GM18519 (cell line): Measurements from ENCODE around the gene SPACA4.

Experiments
- ATAC-seq: cut with Tn5 transposase; IDR thresholded peaks from one replicate; pipeline ENCODE4 v1.9.1; 2021; ENCODE audit warnings: mild to moderate bottlenecking, moderate library complexity; ENCODE audit not compliant: unreplicated experiment, low FRiP score

The SPACA4 gene

DNA sequence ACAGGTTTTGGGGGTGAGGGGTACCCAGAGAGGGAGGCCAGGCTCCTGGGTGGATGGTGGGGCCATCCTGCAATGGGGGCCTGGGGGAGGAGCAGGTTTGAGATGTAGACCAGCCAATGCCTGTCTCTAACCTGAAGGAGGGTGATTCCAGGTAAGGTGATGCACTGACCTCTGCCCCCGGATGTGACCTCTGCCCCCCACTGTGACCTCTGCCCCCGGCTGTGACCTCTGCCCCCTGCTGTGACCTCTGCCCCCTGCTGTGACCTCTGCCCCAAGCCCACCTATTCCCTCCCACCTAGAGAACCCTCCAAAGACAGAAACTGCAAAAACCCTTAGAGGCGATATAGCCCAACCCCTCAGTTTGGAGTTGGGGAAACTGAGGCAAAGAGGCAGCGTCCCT lies 10.3 kb upstream of the SPACA4 start:
- no peak for ATAC-seq

DNA sequence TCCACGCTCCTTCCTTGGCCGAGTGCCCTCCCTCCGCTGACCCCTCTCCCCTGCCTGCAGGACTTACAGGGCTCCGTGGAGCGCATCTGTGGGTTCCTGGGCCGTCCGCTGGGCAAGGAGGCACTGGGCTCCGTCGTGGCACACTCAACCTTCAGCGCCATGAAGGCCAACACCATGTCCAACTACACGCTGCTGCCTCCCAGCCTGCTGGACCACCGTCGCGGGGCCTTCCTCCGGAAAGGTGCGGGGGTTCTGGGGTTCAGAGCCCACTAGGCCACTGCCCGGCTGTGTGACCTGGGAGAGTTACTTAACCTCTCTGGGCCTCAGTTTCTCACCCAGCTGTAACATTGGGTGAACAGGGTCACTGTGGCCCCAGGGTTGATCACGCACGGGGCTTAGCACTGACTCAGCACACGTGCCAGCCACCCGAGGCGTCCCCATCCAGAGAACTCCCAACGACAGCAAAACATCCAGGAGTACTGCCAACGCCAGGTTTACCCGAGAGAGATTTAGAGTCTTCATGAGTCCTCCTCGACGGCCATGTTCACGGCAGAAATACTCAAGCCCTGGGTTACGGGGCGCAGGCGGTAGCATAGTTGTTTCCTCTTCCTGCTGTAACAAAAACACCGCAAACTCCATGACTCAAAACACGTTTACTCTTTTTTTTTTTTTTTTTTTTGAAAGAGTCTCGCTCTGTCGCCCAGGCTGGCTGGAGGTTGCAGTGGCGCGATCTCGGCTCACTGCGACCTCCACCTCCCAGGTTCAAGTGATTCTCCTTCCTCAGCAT lies 9.7 kb upstream of the SPACA4 start:
- ATAC-seq, result no peak

DNA sequence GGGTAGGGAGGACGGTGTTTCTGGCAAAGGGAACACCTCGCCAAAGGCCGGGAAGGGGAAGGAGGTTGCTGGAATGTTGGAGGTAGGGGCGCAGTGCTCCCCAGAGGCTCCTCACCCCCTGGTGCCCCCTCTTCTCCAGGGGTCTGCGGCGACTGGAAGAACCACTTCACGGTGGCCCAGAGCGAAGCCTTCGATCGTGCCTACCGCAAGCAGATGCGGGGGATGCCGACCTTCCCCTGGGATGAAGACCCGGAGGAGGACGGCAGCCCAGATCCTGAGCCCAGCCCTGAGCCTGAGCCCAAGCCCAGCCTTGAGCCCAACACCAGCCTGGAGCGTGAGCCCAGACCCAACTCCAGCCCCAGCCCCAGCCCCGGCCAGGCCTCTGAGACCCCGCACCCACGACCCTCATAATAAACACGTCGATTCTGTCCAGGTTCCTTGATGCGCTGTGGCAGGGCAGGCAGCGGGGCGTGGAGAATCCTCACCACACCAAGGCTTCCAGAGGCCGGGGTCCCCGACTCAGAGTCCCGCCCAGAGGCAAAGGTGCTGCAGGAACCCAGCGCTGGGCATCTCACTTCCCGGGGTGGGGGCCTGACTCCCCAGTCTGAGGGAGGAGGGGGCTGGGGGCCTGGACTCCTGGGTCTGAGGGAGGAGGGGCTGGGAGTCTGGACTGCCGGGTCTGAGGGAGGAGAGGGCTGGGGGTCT lies 7.4 kb upstream of the SPACA4 start:
- ATAC-seq, result no peak

DNA sequence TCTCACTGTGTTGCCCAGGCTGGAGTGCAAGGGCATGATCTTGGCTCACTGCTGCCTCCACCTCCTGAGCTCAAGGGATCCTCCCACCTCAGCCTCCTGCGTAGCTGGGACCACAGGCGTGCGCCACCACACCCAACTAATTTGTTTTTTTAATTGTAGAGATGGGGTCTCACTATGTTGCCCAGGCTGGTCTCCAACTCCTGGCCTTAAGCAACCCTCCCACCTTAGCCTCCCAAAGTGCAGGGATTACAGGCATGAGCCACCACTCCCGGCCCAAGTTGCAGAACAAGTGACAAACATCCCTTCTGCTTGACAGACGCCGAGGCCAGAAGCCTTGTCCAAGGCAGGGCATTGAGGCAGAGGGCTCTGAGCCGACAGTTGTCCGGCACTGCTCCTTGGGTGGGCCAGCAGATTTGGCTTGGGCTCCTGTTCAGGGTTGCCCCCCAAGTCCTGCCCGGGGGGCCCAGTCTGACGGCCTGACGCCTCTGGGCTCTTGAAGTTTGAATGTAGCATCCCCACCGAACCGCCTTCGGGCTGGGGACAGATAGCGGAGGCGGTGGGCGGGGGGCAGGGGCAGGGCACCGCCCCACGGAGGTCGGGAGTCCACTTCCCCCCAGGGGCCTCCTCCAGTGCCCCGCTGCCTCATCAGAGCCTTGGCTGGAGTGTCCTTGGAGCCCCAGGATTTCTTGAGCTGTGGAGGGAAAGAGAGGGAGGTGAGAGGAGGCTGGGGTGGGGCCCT lies 5.7 kb upstream of the SPACA4 start:
- ATAC-seq, result no peak

- no peak for ATAC-seq
These were observed 3.5 kb upstream of the SPACA4 start for GRCh38 chr19:48603001-48603400.

DNA sequence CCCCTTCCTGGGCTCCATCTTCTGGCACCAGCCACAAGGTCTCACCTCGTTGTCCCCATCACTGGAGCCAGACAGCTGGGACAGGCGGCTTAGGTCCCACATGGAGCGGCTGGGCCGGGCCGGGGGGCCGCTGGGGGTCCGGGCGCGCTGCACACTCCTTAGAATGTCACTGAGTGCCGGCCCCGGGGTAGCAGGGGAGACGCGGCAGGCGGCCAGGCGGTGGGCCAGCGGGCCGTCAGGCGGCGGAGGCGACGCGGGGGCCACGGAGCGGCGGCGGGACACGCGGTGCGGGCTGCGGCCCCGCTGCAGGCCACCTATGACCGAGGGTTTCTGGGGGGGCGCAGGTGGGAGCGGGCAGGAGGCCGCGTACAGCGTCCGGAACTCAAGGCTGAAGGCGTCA lies 3.1 kb upstream of the SPACA4 start:
- no peak for ATAC-seq

DNA sequence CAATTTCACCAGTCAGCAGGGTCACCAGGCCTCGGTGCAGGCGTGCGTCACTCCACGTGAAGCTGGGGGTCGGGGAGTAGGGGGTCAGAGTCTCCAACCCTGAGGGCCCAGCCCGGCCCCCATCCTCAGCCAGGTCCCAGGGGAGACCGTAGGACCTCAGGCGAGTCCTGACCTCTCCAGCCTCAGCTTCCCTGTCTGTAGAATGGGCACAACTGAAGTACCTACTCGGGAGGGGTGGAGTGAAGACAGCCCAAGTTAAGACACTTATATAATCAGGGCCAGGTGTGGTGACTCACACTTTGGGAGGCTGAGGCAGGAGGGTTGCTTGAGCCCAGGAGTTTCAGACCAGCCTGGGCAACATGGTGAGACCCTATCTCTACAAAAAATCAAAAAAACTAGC lies 2.7 kb upstream of the SPACA4 start:
- ATAC-seq, result no peak

DNA sequence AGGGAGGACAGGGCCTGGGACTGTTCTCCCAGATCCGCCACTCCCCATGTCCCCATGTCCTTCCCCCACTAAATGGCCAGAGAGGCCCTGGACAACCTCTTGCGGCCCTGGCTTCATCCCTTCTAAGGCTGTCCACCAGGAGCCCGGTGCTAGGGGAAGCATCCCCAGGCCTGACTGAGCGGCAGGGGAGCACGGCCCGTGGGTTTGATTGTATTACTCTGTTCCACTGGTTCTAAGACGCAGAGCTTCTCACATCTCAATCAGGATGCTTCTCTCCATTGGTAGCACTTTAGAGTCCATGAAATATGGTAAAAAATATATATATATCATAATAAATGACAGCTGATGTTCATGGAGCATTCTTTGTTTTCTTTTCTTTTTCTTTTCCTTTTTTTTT lies 815 bp downstream of the SPACA4 start:
- ATAC-seq, result no peak

DNA sequence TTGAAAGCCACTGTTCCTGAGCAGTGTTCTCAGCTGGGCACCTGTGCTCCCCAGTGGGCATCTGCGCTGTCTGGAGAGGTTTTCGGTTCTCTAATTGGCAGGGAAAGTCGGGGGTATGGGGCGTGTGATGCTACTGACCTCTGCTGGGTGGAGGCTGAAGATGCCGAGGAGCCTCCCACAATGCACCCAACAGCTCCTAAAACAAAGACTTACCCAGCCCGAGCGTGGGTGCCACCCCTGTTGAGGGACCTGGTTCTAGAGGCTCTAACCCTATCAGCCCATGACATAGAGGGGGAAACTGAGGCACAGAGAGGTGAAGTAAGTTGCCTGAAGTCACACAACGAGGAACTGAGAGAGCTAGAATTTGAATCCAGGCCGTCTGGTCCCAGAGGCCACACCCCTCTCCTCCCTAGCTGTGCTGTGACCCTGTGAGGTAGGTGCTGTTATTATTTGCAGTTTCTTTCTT lies 2.3 kb downstream of the SPACA4 start:
- no peak for ATAC-seq

- ATAC-seq, result no peak
These were observed 3.1 kb downstream of the SPACA4 start for GRCh38 chr19:48609571-48610108.

- ATAC-seq, result no peak
These were observed 5.3 kb downstream of the SPACA4 start for GRCh38 chr19:48611872-48612271.

GRCh38 chr19:48613024-48613851 lies 6.7 kb downstream of the SPACA4 start:
- ATAC-seq, result no peak

- no peak for ATAC-seq
These were observed 7.4 kb downstream of the SPACA4 start for GRCh38 chr19:48613852-48614435.

DNA sequence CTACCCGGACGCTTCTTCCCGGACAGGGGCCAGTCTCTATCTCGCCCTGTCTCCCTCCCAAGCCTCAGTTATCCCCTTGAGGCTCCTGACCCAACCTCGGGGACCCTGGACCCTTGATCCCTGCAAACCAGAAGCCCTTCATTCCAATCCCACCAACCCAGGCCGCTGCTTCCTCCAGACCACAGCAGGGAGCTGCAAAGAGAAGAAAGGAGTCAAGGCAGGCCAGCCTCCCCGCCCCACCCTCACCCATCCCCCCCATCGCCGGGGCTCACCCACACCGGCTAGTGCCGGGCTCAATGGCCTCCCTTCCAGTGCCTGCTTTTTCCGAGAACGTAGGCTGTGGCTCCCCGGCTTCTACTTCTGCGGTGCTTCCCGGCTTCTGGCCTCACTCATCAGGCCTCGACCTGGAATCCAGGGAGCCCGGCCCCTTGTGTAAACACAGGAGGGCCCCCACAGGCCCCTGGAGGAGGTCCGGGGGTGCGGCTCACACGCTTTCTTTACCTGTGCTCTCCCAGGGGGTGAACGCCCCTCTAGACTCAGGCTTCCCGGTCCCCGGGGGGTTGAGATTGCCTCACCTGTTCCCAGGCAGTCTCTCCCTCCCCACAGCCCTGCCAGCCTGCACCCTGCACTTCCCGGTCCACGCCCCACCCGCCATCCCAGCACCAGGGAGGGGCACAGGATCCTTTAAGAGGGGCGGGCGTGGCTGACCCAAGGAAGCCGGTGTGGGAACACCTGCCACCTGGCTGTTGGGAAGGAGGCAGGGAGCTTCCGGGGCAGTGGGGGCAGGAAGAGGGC lies 8.1 kb downstream of the SPACA4 start, which contains the start of gene FAM83E:
Gene FAM83E, minus strand, starts transcription at position 641 of the 795 bp plus-strand sequence. CDS start 1,704 bp downstream, outside the sequence.
- ATAC-seq, result no peak

DNA sequence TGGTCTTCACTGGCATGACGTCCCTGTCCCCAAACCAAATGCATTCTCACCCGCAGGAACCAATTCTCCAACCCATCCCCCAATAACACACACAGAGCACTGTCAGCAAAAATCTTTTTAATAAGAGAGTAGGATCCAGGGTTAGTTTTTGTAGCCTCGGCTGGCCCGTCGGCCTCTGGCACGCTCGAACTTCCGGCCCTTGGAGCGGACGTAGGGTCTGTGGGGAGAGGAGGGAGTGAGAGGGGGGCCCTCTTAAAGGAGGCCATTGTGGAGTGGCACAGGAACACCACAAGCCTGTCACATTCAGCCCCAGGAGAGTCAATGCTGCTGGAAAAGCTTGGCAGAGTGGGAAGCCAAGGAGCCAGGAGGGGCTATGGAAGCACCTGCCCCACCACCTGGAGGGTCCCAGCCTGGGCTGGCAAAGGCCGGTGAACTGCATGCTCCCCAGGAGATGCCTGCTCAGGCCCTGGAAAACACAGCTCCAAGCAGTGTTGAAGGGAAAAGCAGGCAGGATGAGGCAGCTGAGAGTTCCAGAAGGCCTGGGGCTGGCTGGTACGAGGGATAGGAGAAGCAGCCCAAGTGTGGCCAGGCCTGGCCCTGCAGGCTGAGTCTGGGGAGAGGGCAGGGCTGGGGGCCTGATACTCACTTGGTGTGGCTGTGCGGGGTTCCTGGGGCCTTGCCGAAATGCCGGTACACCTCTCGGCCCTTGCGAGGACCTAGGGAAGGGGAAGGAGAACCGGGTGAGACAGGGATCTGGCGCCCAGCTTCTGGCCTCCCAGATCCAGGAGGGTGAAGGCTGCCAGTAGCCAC lies 8.9 kb downstream of the SPACA4 start:
- no peak for ATAC-seq

DNA sequence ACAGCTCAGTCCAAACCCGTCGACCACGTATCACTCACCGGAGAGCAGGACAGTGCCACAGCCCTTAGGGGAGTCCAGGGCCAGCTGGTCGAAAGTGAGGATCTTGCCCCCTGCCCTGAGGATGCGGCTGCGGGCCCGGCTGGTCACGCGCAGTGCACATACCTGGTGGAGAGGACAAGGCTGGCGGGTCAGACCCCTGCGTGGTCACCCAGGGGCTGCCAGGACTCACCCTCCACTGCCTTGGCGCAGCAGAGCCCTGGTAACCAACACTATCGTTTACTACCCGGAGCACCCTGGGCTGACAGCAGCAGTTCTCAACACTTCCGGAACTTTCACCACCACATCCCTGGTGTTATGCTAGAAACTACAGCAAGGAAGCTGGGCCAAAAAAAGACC lies 9.5 kb downstream of the SPACA4 start:
- ATAC-seq, result no peak

DNA sequence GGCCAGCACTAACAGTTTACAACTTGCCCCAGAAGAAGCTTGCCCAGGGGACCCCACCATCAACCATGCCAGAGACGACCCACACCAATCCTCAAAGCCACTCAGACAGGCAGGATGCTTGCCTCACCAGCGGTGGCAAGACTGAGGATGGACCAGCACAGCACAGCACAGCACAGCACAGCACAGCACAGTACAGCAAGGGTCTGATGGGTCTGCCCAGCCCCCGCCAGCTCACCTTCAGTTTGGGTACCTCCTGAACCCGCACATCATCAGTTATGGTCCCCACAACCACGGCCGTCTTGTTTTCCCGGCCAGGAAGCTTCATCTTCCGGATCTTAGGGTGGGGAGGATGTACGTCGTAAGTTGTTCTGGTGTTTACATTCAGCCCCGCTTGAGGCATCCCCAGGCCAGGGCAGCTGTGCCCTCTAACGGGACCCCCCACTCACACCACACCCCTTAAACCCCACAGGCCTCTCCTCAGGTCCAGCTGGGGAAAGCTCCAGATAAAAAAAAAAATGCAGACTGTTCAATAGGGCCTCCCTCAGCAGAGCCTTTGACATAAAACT lies 10.0 kb downstream of the SPACA4 start:
- no peak for ATAC-seq
